ENCODE results near the gene S100A7A. TPM values are rescaled to one million over a fixed set of nuclear protein-coding genes. Genes with fewer than 3 reads are reported as not detected.

Gene S100A7A
- total and polyA plus RNA-seq, 2 donors (not counting 1 experiment from before 2014, with no cell fraction given), result not detected

GRCh38 chr1:153390938-153391710 is 25.2 kb upstream of the S100A7A start, which contains the start of gene S100A8:
S100A8 (minus strand) TSS chr1:153391073; CDS start chr1:153390535, 538 bp downstream.
- no peak for TF ChIP-seq CTCF (IDR thresholded peaks at IDR 0.05)
- TF ChIP-seq EZH2 (IDR thresholded peaks at IDR 0.05; ENCODE audit: borderline replicate concordance, insufficient read depth, low read depth, low read length, poor library complexity, severe bottlenecking), result no peak
- no peak within 1 kb of the TSS for H3K27ac Mint-ChIP-seq
- peaks cover 37% of the 10 kb centered on the region for H3K27me3 Mint-ChIP-seq
- Histone ChIP-seq H3K27me3 (replicated peaks in 1 of 4; ENCODE audit: control extremely low read depth in 1 of 4, control insufficient read depth in 3 of 4, insufficient read depth in 4 of 4, low read length in 3 of 4) (peaks cover 0 to 4% (median 0%) of the 10 kb centered on the region in 4 experiments), H3K27ac (ENCODE audit: low read length in 2 of 2) (no peak within 1 kb of the TSS), H4K20me1 (ENCODE audit: control insufficient read depth, insufficient read depth, low read length, poor library complexity, severe bottlenecking) (no peaks in the 10 kb centered on the region), H3K9ac (ENCODE audit: low read length) (no peak within 1 kb of the TSS), H3K4me1 (ENCODE audit: control insufficient read depth in 2 of 2, insufficient read depth in 2 of 2, low read length in 2 of 2) (no peaks in the 10 kb centered on the region), H3K36me3 (replicated peaks in 1 of 2; ENCODE audit: control extremely low read depth in 1 of 2, control insufficient read depth in 1 of 2, extremely low read depth in 1 of 2, insufficient read depth in 2 of 2, low read length in 1 of 2) (no peaks in the 10 kb centered on the region), H3K79me2 (ENCODE audit: control insufficient read depth, insufficient read depth, low read length) (no peaks in the 10 kb centered on the region), H2AFZ (ENCODE audit: insufficient read depth, low read depth, low read length, poor library complexity, severe bottlenecking) (no peak within 1 kb of the TSS), H3K9me3 (ENCODE audit: control extremely low read depth in 1 of 3, control insufficient read depth in 2 of 3, insufficient read depth in 1 of 3, low read length in 2 of 3) (no peaks in the 10 kb centered on the region), H3K4me3 (ENCODE audit: control extremely low read depth in 1 of 5, extremely low read depth in 1 of 5, insufficient read depth in 1 of 5, low read depth in 2 of 5, low read length in 4 of 5) (peak within 1 kb of the TSS in 1 of 5 experiments; percentile 56), H3K4me2 (replicated peaks; ENCODE audit: low read depth, low read length, poor library complexity, severe bottlenecking) (no peak within 1 kb of the TSS)
- no peaks in the 10 kb centered on the region for H3K4me1 Mint-ChIP-seq
- 93% methylated on average over 3 of the region's 7 CpGs for WGBS (ENCODE audit: insufficient coverage)
- intact Hi-C loops (cut with micrococcal nuclease), result no loop called here
- POLR2A ChIA-PET, result no interaction called here
- H3K9me3 Mint-ChIP-seq (ENCODE audit: insufficient read depth), result no peaks in the 10 kb centered on the region
- DNase-seq, result no peak
- CTCF ChIA-PET, result no interaction called here
- ATAC-seq (ENCODE audit: low read depth), result no peak
- H3K4me3 Mint-ChIP-seq, result no peak within 1 kb of the TSS

GRCh38 chr1:153392258-153392657 is 24.1 kb upstream of the S100A7A start:
- H4K20me1 ChIP-seq (ENCODE audit: control insufficient read depth, insufficient read depth, low read length, poor library complexity, severe bottlenecking), result no peaks in the 10 kb centered on the region
- H3K4me3 ChIP-seq (ENCODE audit: control extremely low read depth in 1 of 5, extremely low read depth in 1 of 5, insufficient read depth in 1 of 5, low read depth in 2 of 5, low read length in 4 of 5), result peak overlapping the region in 1 of 5 experiments; percentile 23
- H3K27ac ChIP-seq (ENCODE audit: low read length in 2 of 2), result no peak overlapping the region
- WGBS (ENCODE audit: insufficient coverage), result no CpG with 5 or more reads among the region's 3 CpGs
- H3K4me1 Mint-ChIP-seq, result no peaks in the 10 kb centered on the region
- no peak overlapping the region for H3K9ac ChIP-seq (ENCODE audit: low read length)
- H3K79me2 ChIP-seq (ENCODE audit: control insufficient read depth, insufficient read depth, low read length), result no peaks in the 10 kb centered on the region
- no peak overlapping the region for H3K27ac Mint-ChIP-seq
- intact Hi-C loops (cut with micrococcal nuclease), result no loop called here
- H3K36me3 ChIP-seq (replicated peaks in 1 of 2; ENCODE audit: control extremely low read depth in 1 of 2, control insufficient read depth in 1 of 2, extremely low read depth in 1 of 2, insufficient read depth in 2 of 2, low read length in 1 of 2), result no peaks in the 10 kb centered on the region
- DNase-seq (no peak), ATAC-seq (ENCODE audit: low read depth) (no peak)
- H3K27me3 ChIP-seq (replicated peaks in 1 of 4; ENCODE audit: control extremely low read depth in 1 of 4, control insufficient read depth in 3 of 4, insufficient read depth in 4 of 4, low read length in 3 of 4), result peaks cover 0 to 4% (median 0%) of the 10 kb centered on the region in 4 experiments
- H3K4me1 ChIP-seq (ENCODE audit: control insufficient read depth in 2 of 2, insufficient read depth in 2 of 2, low read length in 2 of 2), result no peaks in the 10 kb centered on the region
- no peak overlapping the region for H3K4me2 ChIP-seq (replicated peaks; ENCODE audit: low read depth, low read length, poor library complexity, severe bottlenecking)
- ChIA-PET CTCF (no interaction called here), POLR2A (no interaction called here)
- H3K4me3 Mint-ChIP-seq, result no peak overlapping the region
- H3K9me3 ChIP-seq (ENCODE audit: control extremely low read depth in 1 of 3, control insufficient read depth in 2 of 3, insufficient read depth in 1 of 3, low read length in 2 of 3), result no peaks in the 10 kb centered on the region
- TF ChIP-seq CTCF (IDR thresholded peaks at IDR 0.05), result no peak
- no peak for TF ChIP-seq EZH2 (IDR thresholded peaks at IDR 0.05; ENCODE audit: borderline replicate concordance, insufficient read depth, low read depth, low read length, poor library complexity, severe bottlenecking)
- no peaks in the 10 kb centered on the region for H3K9me3 Mint-ChIP-seq (ENCODE audit: insufficient read depth)
- peaks cover 41% of the 10 kb centered on the region for H3K27me3 Mint-ChIP-seq
- H2AFZ ChIP-seq (ENCODE audit: insufficient read depth, low read depth, low read length, poor library complexity, severe bottlenecking), result no peak overlapping the region

All from B cell (primary cell).